ENCODE measurements around the gene KAT6B.

DNA sequence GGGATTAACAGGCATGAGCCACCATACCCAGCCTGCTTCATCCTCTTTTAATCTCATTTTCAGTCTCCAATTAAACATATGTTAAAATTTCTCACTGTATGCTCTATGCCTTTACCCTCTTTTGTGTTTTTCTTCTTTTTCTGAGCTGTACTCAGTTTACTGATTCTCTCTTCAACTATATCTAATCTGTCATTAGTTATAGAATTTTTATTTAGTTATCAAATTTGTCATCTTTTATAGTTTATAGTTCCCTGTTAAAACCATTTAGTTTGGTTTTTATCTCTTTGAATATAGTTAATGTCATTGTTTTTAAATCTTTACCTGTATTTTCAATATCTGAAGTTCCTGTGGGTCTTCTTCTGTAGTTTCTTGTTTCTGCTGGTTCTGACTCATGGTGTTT lies 93.3 kb downstream of the KAT6B start:
- TF ChIP-seq SIN3A (IDR thresholded peaks at IDR 0.05; ENCODE audit: low read depth, low read length): no peak
- TF ChIP-seq FOS (IDR thresholded peaks at IDR 0.05; ENCODE audit: borderline replicate concordance, extremely low read depth, insufficient read length): no peak
- TF ChIP-seq, protein P1, sequence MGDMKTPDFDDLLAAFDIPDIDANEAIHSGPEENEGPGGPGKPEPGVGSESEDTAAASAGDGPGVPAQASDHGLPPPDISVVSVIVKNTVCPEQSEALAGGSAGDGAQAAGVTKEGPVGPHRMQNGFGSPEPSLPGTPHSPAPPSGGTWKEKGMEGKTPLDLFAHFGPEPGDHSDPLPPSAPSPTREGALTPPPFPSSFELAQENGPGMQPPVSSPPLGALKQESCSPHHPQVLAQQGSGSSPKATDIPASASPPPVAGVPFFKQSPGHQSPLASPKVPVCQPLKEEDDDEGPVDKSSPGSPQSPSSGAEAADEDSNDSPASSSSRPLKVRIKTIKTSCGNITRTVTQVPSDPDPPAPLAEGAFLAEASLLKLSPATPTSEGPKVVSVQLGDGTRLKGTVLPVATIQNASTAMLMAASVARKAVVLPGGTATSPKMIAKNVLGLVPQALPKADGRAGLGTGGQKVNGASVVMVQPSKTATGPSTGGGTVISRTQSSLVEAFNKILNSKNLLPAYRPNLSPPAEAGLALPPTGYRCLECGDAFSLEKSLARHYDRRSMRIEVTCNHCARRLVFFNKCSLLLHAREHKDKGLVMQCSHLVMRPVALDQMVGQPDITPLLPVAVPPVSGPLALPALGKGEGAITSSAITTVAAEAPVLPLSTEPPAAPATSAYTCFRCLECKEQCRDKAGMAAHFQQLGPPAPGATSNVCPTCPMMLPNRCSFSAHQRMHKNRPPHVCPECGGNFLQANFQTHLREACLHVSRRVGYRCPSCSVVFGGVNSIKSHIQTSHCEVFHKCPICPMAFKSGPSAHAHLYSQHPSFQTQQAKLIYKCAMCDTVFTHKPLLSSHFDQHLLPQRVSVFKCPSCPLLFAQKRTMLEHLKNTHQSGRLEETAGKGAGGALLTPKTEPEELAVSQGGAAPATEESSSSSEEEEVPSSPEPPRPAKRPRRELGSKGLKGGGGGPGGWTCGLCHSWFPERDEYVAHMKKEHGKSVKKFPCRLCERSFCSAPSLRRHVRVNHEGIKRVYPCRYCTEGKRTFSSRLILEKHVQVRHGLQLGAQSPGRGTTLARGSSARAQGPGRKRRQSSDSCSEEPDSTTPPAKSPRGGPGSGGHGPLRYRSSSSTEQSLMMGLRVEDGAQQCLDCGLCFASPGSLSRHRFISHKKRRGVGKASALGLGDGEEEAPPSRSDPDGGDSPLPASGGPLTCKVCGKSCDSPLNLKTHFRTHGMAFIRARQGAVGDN (IDR thresholded peaks at IDR 0.05): no peak
- TF ChIP-seq, protein P2, sequence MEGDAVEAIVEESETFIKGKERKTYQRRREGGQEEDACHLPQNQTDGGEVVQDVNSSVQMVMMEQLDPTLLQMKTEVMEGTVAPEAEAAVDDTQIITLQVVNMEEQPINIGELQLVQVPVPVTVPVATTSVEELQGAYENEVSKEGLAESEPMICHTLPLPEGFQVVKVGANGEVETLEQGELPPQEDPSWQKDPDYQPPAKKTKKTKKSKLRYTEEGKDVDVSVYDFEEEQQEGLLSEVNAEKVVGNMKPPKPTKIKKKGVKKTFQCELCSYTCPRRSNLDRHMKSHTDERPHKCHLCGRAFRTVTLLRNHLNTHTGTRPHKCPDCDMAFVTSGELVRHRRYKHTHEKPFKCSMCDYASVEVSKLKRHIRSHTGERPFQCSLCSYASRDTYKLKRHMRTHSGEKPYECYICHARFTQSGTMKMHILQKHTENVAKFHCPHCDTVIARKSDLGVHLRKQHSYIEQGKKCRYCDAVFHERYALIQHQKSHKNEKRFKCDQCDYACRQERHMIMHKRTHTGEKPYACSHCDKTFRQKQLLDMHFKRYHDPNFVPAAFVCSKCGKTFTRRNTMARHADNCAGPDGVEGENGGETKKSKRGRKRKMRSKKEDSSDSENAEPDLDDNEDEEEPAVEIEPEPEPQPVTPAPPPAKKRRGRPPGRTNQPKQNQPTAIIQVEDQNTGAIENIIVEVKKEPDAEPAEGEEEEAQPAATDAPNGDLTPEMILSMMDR (IDR thresholded peaks at IDR 0.05 in 2 of 3, conservative IDR thresholded peaks at IDR 0.05 in 1 of 3; ENCODE audit: control insufficient read depth in 2 of 3, extremely low read depth in 1 of 3, insufficient read depth in 1 of 3, low read depth in 3 of 3, low read length in 3 of 3): no peak
- TF ChIP-seq, protein P3, sequence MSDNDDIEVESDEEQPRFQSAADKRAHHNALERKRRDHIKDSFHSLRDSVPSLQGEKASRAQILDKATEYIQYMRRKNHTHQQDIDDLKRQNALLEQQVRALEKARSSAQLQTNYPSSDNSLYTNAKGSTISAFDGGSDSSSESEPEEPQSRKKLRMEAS (IDR thresholded peaks at IDR 0.05; ENCODE audit: low read depth, low read length): no peak
- TF ChIP-seq HDAC6 (IDR thresholded peaks at IDR 0.05; ENCODE audit: unreplicated experiment): no peak
- no peak for TF ChIP-seq POLR2A (IDR thresholded peaks at IDR 0.05; ENCODE audit: low read depth, low read length)
